GM15510 (cell line): ENCODE measurements around the gene MAU2.

Source experiments
- POLR2A ChIP-seq: IDR thresholded peaks from 3 replicates; pipeline ENCODE4 v1.6.1; 2011; ENCODE audit warnings: borderline replicate concordance; ENCODE audit not compliant: insufficient read length; ENCODE audit errors: extremely low read depth

The MAU2 gene

DNA sequence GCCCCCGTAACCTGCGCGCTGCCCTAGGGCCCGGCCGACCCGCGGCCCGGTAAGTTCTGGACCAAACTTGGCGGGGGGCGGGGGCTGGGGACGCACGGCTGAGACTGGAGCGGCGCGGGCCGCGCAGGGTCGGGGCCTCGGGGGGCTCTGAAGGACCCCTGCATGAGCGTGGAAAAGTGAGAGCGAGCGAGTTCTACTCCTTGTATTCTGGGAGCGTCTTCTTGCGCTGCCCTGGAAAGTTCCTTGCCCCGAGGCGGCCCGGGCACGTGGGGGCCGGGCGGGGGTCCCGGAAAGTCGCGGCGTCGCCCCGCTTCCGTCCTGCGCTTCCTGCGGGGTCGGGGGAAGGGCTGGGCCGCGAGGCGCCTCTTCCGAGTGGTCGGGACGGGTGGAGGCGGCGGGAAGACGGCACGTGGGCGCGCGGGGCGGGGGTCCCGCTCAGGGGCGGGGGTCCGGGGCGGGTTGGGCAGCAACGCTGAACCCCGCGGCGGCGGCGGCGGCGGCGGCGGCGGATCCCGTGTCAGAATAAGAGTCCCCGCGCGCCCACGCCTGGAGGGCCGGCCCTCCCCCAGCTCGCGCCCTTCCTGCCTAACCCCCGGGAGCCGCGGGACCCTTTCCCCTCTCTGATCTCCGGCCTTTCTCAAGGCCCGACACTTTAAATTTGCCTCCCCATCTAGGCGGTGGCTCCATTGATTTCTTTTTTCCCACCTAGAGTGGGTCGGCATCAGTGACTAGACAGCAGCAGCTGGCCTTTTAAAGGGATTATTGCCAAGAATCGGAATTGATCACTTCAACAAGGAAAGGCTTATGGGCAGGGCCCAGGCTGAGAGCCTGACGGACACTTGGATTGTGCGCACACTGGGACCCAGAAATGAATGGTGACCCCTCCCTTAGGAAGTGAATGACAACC, 85.6 kb downstream of the MAU2 start:
- no peak for TF ChIP-seq POLR2A

- TF ChIP-seq POLR2A = no peak
Measured at GRCh38 chr19:19406878-19407632, 86.4 kb downstream of the MAU2 start.

GRCh38 chr19:19407633-19407930, 87.0 kb downstream of the MAU2 start:
- TF ChIP-seq POLR2A = no peak
